GM23338 (cell line): Measurements from ENCODE around the gene MYPOP. TPM values are rescaled to one million over a fixed set of nuclear protein-coding genes. Genes with fewer than 3 reads are reported as not detected.

Source experiments
- ATAC-seq: fragments of 200-7000 bp; cut with Tn5 transposase; 3 replicates; pipeline ENCODE4 v1.9.1; 2020
- DNase-seq: peaks from one replicate; pipeline ENCODE4 v3.0.0-alpha.2; 2015; ENCODE audit warnings: low spot score
- H2AFZ ChIP-seq: fragments of 200-600 bp; sonication (generic); 2 replicates; pipeline ENCODE4 v1.8.0; 2016; ENCODE audit warnings: antibody characterized with exemption, mild to moderate bottlenecking, moderate library complexity
- H3F3A ChIP-seq: fragments of 200-600 bp; sonication (generic); replicated peaks from 2 replicates; pipeline ENCODE4 v1.8.0; 2017; ENCODE audit warnings: antibody characterized with exemption, mixed run types, low read depth
- H3K27ac ChIP-seq: fragments of 200-600 bp; sonication (generic); 2 replicates; pipeline ENCODE4 v1.6.1; 2016; ENCODE audit warnings: low read depth
- H3K27me3 ChIP-seq: fragments of 200-600 bp; sonication (generic); 2 replicates; pipeline ENCODE4 v1.8.0; 2016; ENCODE audit warnings: mild to moderate bottlenecking, mixed run types, moderate library complexity; ENCODE audit not compliant: insufficient read depth
- H3K36me3 ChIP-seq: fragments of 200-600 bp; sonication (generic); 2 replicates; pipeline ENCODE4 v1.8.0; 2016; ENCODE audit warnings: mild to moderate bottlenecking; ENCODE audit not compliant: insufficient read depth
- H3K4me1 ChIP-seq: fragments of 200-600 bp; sonication (generic); 2 replicates; pipeline ENCODE4 v1.8.0; 2016; ENCODE audit warnings: mild to moderate bottlenecking, moderate library complexity; ENCODE audit not compliant: insufficient read depth
- H3K4me2 ChIP-seq: fragments of 200-600 bp; sonication (generic); 2 replicates; pipeline ENCODE4 v1.7.1; 2017; ENCODE audit warnings: mixed run types
- H3K4me3 ChIP-seq: fragments of 200-600 bp; sonication (generic); 2 replicates; pipeline ENCODE4 v1.6.1; 2016; ENCODE audit warnings: mixed run types
- H3K79me2 ChIP-seq: fragments of 200-600 bp; sonication (generic); replicated peaks from 2 replicates; pipeline ENCODE4 v1.8.0; 2017; ENCODE audit warnings: mild to moderate bottlenecking; ENCODE audit not compliant: insufficient read depth
- H3K9me2 ChIP-seq: fragments of 200-600 bp; sonication (generic); 2 replicates; pipeline ENCODE4 v1.8.0; 2017; ENCODE audit not compliant: insufficient read depth
- H4K20me1 ChIP-seq: fragments of 200-600 bp; sonication (generic); replicated peaks from 2 replicates; pipeline ENCODE4 v1.8.0; 2017; ENCODE audit warnings: mild to moderate bottlenecking; ENCODE audit not compliant: insufficient read depth
- H3K27ac Mint-ChIP-seq: 2 replicates; pipeline ENCODE4 v1.8.0; 2020; ENCODE audit warnings: inconsistent platforms, mild to moderate bottlenecking, moderate library complexity, mixed read lengths
- H3K27me3 Mint-ChIP-seq: 3 replicates; pipeline ENCODE4 v1.8.0; 2022; ENCODE audit warnings: low read depth, mild to moderate bottlenecking, moderate library complexity, mixed read lengths, inconsistent platforms; ENCODE audit not compliant: insufficient read depth, poor library complexity
- H3K36me3 Mint-ChIP-seq: 3 replicates; pipeline ENCODE4 v1.8.0; 2021; ENCODE audit warnings: low read depth, mild to moderate bottlenecking, inconsistent platforms, moderate library complexity, mixed read lengths
- H3K4me1 Mint-ChIP-seq: 3 replicates; pipeline ENCODE4 v1.8.0; 2020; ENCODE audit warnings: mild to moderate bottlenecking, inconsistent platforms, mixed read lengths
- H3K4me3 Mint-ChIP-seq: 3 replicates; pipeline ENCODE4 v1.8.0; 2021; ENCODE audit warnings: moderate library complexity, mild to moderate bottlenecking, inconsistent platforms, mixed read lengths
- H3K9me3 Mint-ChIP-seq: 3 replicates; pipeline ENCODE4 v1.8.0; 2020; ENCODE audit warnings: moderate library complexity, mild to moderate bottlenecking, inconsistent platforms, mixed read lengths
- CREB1 ChIP-seq: fragments of 250-450 bp; sonication (Bioruptor Pico); IDR thresholded peaks from 2 replicates; pipeline ENCODE4 v1.5.0; 2020; ENCODE audit warnings: low read depth, mild to moderate bottlenecking, moderate library complexity
- EZH2 ChIP-seq: fragments of 200-600 bp; sonication (generic); IDR thresholded peaks from one replicate; pipeline ENCODE4 v1.8.0; 2017; ENCODE audit warnings: antibody characterized with exemption, mild to moderate bottlenecking, low read depth; ENCODE audit not compliant: unreplicated experiment
- JUNB ChIP-seq: IDR thresholded peaks from one replicate; pipeline ENCODE4 v1.6.1; 2016; ENCODE audit warnings: antibody characterized with exemption; ENCODE audit not compliant: unreplicated experiment
- NANOG ChIP-seq: IDR thresholded peaks from 2 replicates; pipeline ENCODE4 v1.6.1; 2016; ENCODE audit warnings: antibody characterized with exemption, borderline replicate concordance
- POLR2AphosphoS5 ChIP-seq: IDR thresholded peaks from 2 replicates; pipeline ENCODE4 v1.6.1; 2016; ENCODE audit warnings: antibody characterized with exemption, low read depth
- REST ChIP-seq: IDR thresholded peaks from one replicate; pipeline ENCODE4 v1.6.1; 2018; ENCODE audit warnings: antibody characterized with exemption; ENCODE audit not compliant: unreplicated experiment
- STAT1 ChIP-seq: IDR thresholded peaks from one replicate; pipeline ENCODE4 v1.6.1; 2016; ENCODE audit warnings: antibody characterized with exemption; ENCODE audit not compliant: unreplicated experiment
- ZNF114 ChIP-seq: fragments of 250-450 bp; sonication (Bioruptor Pico); IDR thresholded peaks from 2 replicates; pipeline ENCODE4 v1.5.0; 2020; ENCODE audit warnings: mild to moderate bottlenecking, moderate library complexity
- ZNF462 ChIP-seq: fragments of 250-450 bp; sonication (Bioruptor Pico); IDR thresholded peaks from 2 replicates; pipeline ENCODE4 v1.5.0; 2020; ENCODE audit warnings: mild to moderate bottlenecking, moderate library complexity
- polyA plus RNA-seq: library from polyadenylated mRNA; unstranded; fragments of >200 nt; fragmentation: Nextera tagmentation; extraction: Ambion mirVana; gene quantifications from 2 replicates; pipeline ENCODE4 v1.2.1, GENCODE V29; 2016
- total RNA-seq: library from RNA; depleted of rRNA; stranded (reverse); fragments of >200 nt; shearing (Covaris generic); gene quantifications from 2 replicates; pipeline ENCODE4 v1.2.3, GENCODE V29; 2014
- TF ChIP-seq, protein P1 (sequence below), 2 experiments: fragments of 200-600 bp in 1 of 2; sonication (generic) in 1 of 2; conservative IDR thresholded peaks; 2 replicates each; pipeline versions ENCODE4 v1.5.1 to v1.6.1; 2016 to 2017; ENCODE audit warnings: antibody characterized with exemption in 2 of 2, low read depth in 2 of 2, mild to moderate bottlenecking in 2 of 2, moderate library complexity in 1 of 2

MYPOP gene
- total and polyA plus RNA-seq, 2 experiments from 2014 or later, result 3.0 to 6.9 TPM

DNA sequence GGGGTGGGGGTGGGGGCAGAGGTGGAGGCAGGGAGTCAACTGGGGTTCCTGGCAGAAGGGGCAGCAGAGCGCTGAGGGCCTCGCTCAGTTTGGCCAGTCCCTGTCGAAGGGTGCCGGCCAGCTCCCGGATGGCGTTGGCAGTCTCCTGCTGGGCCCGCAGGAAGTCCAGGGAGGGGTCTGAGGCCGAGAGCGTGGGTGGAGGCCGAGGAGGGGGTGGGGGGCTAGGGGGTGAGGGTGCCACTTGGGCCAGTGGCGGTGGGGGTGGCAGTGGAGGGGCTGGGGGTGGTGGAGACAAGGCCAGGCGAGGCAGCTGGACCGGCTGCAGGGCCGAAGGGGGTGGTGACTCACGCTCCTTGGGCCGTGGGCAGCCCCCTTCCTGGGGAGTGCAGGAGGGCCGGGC is 11.5 kb downstream of the MYPOP start (continued):
- TF ChIP-seq REST (no peak), ZNF462 (CRISPR knock-in tag) (no peak), POLR2AphosphoS5 (no peak)

- H3K27ac Mint-ChIP-seq, result no peak overlapping the region
- Histone ChIP-seq H4K20me1 (no peaks in the 10 kb centered on the region; the same call in 1 of the 2 replicates), H2AFZ (no peak overlapping the region), H3F3A (peaks cover 6% of the 10 kb centered on the region; the same call in 1 of the 2 replicates), H3K27me3 (no peaks in the 10 kb centered on the region), H3K4me2 (no peak overlapping the region), H3K36me3 (no peaks in the 10 kb centered on the region), H3K27ac (no peak overlapping the region), H3K79me2 (0 out of 2 replicates have a peak, but pooled peaks cover 5% of the 10 kb centered on the region), H3K9me2 (no peaks in the 10 kb centered on the region), H3K4me1 (peaks cover 9% of the 10 kb centered on the region; the same call in 1 of the 2 replicates), H3K4me3 (no peak overlapping the region)
- peaks cover 11% of the 10 kb centered on the region for H3K27me3 Mint-ChIP-seq
- H3K4me1 Mint-ChIP-seq, result peaks cover 9% of the 10 kb centered on the region
- H3K4me3 Mint-ChIP-seq, result no peak overlapping the region
- H3K9me3 Mint-ChIP-seq, result no peaks in the 10 kb centered on the region
- DNase-seq (no peak), ATAC-seq (no peak)
- H3K36me3 Mint-ChIP-seq, result no peaks in the 10 kb centered on the region
- no peak for TF ChIP-seq STAT1
- no peak for TF ChIP-seq CREB1 (CRISPR knock-in tag)
- no peak for TF ChIP-seq NANOG
- no peak for TF ChIP-seq EZH2
- TF ChIP-seq, protein P1, sequence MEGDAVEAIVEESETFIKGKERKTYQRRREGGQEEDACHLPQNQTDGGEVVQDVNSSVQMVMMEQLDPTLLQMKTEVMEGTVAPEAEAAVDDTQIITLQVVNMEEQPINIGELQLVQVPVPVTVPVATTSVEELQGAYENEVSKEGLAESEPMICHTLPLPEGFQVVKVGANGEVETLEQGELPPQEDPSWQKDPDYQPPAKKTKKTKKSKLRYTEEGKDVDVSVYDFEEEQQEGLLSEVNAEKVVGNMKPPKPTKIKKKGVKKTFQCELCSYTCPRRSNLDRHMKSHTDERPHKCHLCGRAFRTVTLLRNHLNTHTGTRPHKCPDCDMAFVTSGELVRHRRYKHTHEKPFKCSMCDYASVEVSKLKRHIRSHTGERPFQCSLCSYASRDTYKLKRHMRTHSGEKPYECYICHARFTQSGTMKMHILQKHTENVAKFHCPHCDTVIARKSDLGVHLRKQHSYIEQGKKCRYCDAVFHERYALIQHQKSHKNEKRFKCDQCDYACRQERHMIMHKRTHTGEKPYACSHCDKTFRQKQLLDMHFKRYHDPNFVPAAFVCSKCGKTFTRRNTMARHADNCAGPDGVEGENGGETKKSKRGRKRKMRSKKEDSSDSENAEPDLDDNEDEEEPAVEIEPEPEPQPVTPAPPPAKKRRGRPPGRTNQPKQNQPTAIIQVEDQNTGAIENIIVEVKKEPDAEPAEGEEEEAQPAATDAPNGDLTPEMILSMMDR (conservative IDR thresholded peaks at IDR 0.05; ENCODE audit: low read depth in 2 of 2), result no peak
- TF ChIP-seq ZNF114, result no peak
- TF ChIP-seq POLR2AphosphoS5, result no peak
- no peak for TF ChIP-seq JUNB
These were observed 13.1 kb downstream of the MYPOP start for GRCh38 chr19:45889210-45889885.
